Retina (tissue), 1 donor: ENCODE measurements around the gene MINDY3.
"Not testable (repeated sequence)": the region's sequence is repeated elsewhere in the genome, so short reads cannot be mapped to it uniquely, and the experiment has no call there.

ENCODE experiments used
- DNase-seq: peaks from one replicate; pipeline ENCODE4 v3.0.0-alpha.2; 2016

Gene MINDY3

GRCh38 chr10:15859906-15860691 lies at the start of gene MINDY3:
Gene MINDY3 (minus strand): TSS chr10:15860507. CDS start chr10:15860299, 208 bp downstream.
- DNase-seq, result peak; percentile 93

GRCh38 chr10:15901889-15902288 lies 41.6 kb upstream of the MINDY3 start:
- DNase-seq, result no peak

DNA sequence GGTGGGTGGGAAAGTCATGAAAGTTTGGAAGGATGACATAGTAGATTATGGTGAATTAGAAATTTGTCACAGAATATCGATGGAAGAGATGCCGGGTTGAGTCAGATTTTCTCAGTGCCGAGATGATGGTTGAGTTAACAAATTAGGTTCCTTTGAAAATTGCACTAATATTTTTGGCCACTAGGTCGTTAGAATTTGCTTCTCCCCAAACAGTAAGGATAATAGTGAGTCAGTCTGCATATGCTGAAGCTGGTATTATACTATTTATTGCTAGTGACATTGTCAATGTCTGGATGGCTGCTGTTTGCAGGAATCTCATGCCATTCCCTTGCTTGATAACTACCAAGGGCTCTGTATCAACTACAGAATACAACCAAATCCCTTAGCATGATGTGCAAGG lies 37.7 kb upstream of the MINDY3 start:
- no peak for DNase-seq

DNA sequence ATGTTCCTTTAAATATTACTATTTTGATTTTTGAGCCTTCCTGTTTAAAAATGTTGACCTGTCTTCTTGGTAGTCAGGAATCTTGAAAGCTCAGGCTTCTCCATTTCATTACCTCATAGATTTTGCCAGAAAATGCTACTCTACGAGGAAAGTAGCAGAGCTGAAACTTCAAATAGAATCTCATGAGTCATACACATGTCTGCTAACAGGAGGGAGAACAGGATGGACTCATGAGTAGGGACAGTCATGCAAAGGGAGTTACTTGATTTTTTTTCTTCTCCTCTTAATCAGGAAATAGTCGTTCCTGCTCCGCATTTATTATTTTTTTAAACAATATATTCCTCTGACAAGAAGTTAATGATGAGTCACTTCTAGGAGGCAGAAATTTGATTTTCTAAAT lies 37.0 kb upstream of the MINDY3 start:
- DNase-seq, result no peak

DNA sequence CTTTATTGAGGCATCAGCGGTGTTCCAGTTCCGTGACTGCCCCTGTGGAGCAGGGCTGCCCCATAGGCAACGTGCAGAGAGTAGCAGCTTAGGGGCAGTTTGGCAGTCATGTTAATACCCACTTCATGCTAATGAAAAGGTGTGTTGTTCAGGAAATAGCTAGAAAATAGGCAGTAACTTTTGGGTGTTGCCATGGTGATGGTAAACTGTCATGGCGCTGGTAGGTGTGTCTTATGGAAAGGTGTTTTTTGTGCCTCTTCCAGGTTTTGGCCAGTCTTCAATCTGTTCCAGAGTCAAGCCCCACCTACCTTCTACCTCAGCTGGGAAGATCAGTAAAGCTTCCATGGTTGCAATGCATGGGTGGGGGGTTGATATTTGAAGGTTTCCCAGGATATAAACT lies 36.3 kb upstream of the MINDY3 start:
- no peak for DNase-seq

DNA sequence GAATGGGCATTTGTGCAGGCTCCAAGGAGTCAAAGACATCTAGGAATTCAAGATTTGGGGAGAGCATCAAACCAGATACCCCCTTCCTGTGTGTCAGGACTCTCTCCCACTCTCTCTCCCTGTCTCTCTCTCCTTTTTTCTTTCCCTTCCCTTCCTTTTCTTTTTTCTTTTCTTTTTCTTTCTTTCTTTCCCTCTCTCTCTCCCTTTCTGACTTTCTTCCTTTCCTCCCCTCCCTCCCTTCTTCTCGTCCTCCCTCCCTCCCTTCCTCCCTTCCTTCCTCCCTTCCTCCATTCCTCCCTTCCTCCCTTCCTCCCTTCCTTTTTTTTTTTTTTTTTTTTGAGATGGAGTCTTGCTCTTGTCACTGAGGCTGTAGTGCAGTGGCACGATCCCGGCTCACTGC lies 24.1 kb upstream of the MINDY3 start:
- DNase-seq, result no peak

DNA sequence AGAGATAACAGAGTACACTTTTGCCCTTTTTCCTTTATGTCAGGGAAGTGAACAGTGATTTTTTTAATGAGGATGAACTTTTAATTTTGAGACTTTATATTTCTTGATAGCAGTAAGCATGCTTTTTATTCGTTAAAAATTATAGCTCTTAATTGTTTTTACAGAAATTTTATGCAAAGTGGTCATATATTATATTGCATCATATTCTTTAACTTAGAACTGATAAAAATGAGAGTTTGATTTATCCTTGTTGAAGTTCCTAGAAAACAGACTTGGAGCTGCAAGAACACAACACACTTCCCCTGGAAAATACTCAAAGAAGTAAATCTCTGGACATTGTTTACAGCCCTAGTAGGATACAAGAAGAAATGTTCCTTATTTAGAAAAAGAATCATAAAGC lies 21.2 kb upstream of the MINDY3 start:
- no peak for DNase-seq

GRCh38 chr10:15879663-15880062 lies 19.4 kb upstream of the MINDY3 start:
- DNase-seq, result peak; percentile 13

GRCh38 chr10:15879058-15879457 lies 18.8 kb upstream of the MINDY3 start:
- DNase-seq, result no peak

DNA sequence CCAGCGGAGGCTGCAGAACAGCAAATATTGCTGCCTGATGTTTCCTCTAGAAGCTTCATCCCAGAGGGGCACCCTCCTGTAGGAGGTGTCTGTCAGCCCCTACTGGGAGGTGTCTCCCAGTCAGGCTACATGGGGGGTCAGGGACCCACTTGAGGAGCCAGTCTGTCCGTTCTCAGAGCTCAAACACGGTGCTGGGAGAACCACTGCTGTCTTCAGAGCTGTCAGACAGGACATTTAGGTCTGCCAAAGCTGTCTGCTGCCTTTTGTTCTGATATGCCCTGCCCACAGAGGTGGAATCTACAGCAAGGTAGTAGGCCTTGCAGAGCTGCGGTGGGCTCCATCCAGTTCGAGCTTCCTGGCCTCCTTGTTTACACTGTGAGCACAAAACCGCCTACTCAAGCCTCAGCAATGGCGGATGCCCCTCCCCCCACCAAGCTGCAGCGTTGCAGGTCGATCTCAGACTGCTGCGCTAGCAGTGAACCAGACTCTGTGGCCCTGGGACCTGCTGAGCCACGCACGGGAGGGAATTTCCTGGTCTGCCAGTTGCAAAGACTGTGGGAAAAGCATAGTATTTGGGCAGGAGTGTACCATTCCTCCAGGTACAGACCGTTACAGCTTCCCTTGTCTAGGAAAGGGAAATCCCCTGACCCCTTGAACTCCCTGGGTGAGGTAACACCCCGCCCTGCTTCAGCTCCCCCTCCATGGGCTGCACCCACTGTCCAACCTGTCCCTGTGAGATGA lies 17.7 kb upstream of the MINDY3 start:
- no peak for DNase-seq

- not testable (repeated sequence) for DNase-seq
These were observed 16.0 kb upstream of the MINDY3 start for GRCh38 chr10:15876274-15876673.

DNA sequence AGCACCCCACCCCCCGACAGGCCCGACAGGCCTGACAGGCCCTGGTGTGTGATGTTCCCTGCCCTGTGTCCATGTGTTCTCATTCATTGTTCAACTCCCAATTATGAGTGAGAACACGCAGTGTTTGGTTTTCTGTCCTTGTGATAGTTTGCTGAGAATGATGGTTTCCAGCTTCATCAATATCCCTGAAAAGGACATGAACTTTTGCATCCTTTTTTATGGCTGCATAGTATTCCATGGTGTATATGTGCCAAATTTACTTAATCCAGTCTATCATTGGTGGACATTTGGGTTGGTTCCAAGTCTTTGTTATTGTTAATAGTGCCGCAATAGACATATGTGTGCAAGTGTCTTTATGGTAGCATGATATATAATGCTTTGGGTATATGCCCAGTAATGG lies 12.3 kb upstream of the MINDY3 start:
- DNase-seq, result not testable (repeated sequence)

DNA sequence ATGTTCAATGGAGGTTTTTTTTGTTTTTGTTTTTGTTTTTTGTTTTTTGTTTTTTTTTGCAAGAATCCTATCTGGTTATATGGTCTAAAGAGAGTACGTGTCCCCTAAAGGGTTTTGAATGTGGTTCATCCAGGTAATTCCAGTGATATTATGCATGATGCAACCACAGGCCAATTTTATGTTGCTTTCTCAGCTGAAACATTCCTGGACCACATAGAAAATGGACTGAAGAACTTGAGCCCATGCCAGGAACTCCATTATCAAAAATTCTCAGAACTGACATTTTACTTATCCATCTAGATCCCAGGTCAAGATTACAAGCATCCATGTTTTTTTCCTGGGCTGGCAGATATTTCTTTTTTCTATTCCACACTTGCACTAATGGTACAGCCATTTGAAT lies 11.5 kb upstream of the MINDY3 start:
- no peak for DNase-seq

DNA sequence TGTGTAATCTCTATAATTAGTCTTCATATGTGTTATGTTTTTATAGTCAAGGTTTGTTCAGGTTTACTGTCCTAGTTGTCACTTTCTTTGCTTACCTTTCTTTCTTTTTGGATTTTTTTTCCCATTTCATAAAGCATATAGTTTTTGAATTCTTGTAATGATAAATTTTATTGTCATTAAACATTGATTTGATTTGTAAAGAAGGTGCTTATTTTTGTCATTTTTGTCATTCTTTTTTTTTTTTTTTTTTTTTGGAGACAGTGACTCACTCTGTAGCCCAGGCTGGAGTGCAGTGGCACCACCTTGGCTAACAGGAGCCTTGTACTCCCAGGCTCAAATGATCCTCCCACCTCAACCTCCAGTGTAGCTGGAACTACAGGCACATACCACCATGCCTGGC lies 9.6 kb upstream of the MINDY3 start:
- DNase-seq, result no peak

- DNase-seq, result no peak
These were observed 7.7 kb upstream of the MINDY3 start for GRCh38 chr10:15868006-15868405.

GRCh38 chr10:15865304-15865703 lies 5.0 kb upstream of the MINDY3 start:
- DNase-seq, result no peak

DNA sequence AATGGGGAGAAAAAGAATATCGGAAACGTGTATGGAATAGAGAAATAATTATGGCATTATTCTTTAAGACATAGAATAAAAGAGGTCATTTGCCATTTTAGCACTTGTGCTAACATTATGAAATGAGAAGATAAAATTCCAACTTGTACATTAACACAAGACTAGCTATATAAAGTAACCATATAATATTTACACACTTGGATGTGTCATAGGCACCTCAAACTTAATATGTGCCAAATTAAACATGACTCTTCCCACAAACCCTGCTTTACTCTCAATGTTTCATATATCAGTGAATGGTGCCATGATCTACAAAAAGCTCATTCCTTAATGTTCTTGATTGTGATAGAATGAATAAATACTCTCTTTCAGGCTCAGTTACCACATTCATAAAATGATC lies 4.1 kb upstream of the MINDY3 start:
- DNase-seq, result no peak

GRCh38 chr10:15863733-15864132 lies 3.4 kb upstream of the MINDY3 start:
- no peak for DNase-seq

DNA sequence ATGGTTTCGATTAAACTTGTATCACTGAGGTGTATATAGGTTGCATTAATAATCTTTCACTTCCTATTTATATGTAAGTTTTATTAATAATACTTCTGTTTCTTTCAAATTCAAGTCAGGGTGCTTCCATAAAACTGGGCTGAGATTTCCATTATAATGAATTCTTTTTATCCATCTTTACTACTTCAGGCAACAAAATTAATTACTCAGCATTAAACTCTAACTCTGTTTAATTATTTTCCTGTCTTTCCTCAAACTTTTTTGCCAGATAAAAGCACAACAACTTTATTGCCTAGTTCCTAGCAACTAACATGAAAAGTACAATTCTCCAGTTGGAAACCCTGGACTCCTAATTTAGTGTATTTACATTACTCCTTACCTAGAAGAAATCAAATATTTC lies 3.0 kb upstream of the MINDY3 start:
- no peak for DNase-seq

DNA sequence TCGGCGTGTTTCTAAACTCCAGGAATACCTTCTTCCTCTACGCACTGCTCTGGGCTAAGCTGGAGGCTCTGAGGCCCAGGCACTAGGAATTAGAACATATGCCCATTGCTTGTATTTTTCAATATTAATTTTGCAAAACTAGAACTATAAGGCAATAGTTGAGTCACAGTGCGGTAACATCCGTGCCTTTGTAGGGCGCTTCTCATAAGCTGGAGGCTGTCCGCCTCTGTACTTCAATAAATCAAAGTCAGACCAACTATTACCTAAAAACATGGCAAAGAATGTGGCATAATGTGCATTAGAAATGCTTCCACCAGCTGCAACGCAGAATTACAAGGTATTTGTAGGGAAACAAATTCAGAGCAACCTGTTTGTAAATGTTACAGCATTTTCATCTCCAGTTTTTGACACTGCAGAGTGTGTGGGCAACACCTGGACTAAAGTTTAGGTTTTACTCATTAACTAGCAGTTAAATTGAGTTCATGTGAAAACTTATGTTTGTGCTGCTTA lies 440 bp upstream of the MINDY3 start:
- DNase-seq, result no peak

DNA sequence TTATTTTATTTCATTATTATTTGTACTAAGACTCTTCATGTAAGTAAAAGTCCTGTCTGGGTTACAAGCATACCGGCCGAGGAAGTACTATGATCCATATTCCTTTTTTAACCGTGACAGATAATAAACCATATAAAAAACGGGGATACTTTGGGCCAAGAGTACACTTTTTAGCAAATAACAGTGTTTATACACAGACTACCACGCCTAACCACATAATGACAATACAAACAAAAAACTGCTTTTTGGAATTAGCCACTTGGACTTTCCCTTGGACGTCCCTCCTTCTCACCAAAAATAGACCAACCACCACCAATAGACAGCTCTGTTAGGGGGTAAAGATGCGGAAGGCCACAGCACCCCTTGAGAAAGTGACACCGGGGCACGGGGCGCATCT lies 800 bp downstream of the MINDY3 start:
- no peak for DNase-seq

GRCh38 chr10:15858861-15859281 lies 1.4 kb downstream of the MINDY3 start:
- DNase-seq, result no peak

- DNase-seq, result no peak
These were observed 3.2 kb downstream of the MINDY3 start for GRCh38 chr10:15857107-15857575.
